ENCODE measurements around the gene SFMBT2.

The SFMBT2 gene

DNA sequence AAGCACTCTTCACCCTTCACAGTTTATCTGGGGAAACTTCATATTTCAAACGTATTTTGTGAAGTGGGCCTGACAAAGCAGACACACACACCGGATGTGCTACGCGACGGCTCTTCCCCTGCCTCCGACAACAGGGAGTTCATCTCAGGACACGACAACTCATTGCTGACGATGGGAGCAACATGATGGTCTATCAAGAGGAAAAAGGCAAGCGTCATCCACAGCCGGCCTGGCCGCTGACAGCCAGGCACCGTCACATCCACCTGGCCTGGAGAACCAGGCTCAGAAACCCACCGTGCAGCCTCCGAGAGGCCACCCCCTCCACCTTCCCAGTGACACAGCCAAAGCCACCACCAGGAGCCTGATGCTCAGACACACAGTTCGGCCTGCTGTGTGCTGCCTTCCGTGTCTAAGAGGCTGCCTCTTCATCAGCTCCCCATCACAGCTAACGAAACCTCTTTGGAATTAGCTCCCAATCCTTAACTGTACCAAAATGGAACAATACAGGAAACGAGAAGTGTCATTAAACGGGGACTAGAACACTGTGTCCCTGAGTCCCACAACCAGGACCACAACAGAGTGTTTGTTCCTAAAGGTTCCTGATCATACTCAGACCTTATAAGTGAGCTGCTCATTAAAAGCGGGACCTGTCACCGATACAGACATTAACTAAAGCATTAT is 76.7 kb downstream of the SFMBT2 start:
- no peak for TF ChIP-seq EP300 (IDR thresholded peaks at IDR 0.05; ENCODE audit: borderline replicate concordance)
- TF ChIP-seq TAF1 (IDR thresholded peaks at IDR 0.05; ENCODE audit: low read depth), result no peak
- no peak for TF ChIP-seq TEAD4 (IDR thresholded peaks at IDR 0.05)
- TF ChIP-seq RAD21 (IDR thresholded peaks at IDR 0.05; ENCODE audit: low read depth), result no peak
- TF ChIP-seq, protein P1, sequence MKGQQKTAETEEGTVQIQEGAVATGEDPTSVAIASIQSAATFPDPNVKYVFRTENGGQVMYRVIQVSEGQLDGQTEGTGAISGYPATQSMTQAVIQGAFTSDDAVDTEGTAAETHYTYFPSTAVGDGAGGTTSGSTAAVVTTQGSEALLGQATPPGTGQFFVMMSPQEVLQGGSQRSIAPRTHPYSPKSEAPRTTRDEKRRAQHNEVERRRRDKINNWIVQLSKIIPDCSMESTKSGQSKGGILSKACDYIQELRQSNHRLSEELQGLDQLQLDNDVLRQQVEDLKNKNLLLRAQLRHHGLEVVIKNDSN (IDR thresholded peaks at IDR 0.05), result no peak
- TF ChIP-seq, protein P2, sequence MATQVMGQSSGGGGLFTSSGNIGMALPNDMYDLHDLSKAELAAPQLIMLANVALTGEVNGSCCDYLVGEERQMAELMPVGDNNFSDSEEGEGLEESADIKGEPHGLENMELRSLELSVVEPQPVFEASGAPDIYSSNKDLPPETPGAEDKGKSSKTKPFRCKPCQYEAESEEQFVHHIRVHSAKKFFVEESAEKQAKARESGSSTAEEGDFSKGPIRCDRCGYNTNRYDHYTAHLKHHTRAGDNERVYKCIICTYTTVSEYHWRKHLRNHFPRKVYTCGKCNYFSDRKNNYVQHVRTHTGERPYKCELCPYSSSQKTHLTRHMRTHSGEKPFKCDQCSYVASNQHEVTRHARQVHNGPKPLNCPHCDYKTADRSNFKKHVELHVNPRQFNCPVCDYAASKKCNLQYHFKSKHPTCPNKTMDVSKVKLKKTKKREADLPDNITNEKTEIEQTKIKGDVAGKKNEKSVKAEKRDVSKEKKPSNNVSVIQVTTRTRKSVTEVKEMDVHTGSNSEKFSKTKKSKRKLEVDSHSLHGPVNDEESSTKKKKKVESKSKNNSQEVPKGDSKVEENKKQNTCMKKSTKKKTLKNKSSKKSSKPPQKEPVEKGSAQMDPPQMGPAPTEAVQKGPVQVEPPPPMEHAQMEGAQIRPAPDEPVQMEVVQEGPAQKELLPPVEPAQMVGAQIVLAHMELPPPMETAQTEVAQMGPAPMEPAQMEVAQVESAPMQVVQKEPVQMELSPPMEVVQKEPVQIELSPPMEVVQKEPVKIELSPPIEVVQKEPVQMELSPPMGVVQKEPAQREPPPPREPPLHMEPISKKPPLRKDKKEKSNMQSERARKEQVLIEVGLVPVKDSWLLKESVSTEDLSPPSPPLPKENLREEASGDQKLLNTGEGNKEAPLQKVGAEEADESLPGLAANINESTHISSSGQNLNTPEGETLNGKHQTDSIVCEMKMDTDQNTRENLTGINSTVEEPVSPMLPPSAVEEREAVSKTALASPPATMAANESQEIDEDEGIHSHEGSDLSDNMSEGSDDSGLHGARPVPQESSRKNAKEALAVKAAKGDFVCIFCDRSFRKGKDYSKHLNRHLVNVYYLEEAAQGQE (IDR thresholded peaks at IDR 0.05; ENCODE audit: low read depth), result no peak
- no peak for TF ChIP-seq CEBPB (IDR thresholded peaks at IDR 0.05)
- TF ChIP-seq TCF12 (IDR thresholded peaks at IDR 0.05; ENCODE audit: low read depth), result no peak
- TF ChIP-seq FOXM1 (IDR thresholded peaks at IDR 0.05; ENCODE audit: borderline replicate concordance, low read depth), result no peak
- TF ChIP-seq, protein P3, sequence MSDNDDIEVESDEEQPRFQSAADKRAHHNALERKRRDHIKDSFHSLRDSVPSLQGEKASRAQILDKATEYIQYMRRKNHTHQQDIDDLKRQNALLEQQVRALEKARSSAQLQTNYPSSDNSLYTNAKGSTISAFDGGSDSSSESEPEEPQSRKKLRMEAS (IDR thresholded peaks at IDR 0.05), result no peak
- no peak for TF ChIP-seq CREB1 (IDR thresholded peaks at IDR 0.05; ENCODE audit: low read depth)
- TF ChIP-seq EGR1 (IDR thresholded peaks at IDR 0.05), result no peak
- TF ChIP-seq NFIC (IDR thresholded peaks at IDR 0.05), result no peak

DNA sequence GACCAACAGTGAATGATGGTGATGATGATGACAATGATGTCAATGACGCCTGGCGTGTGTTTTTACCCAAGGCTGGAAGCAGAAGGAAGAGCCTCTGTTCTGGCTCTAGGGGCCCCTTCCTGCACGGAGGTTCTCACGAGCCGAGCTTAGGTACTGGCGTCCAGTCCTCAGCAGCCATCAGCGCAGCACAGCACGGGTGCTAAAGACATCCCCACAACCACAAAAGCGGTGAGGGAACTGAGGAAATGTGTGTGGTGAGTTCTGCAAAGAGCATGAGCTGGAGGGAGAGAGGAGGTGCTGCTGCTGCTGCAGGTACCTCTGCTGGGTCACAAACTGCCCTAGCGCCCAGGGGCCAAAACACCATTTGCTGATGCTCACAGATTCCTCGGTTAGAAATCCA is 81.6 kb downstream of the SFMBT2 start:
- TF ChIP-seq, protein P3 (IDR thresholded peaks at IDR 0.05), result no peak
- TF ChIP-seq, protein P2 (IDR thresholded peaks at IDR 0.05; ENCODE audit: low read depth), result no peak
- TF ChIP-seq NFIC (IDR thresholded peaks at IDR 0.05) (no peak), EP300 (IDR thresholded peaks at IDR 0.05; ENCODE audit: borderline replicate concordance) (no peak), ZBTB7A (IDR thresholded peaks at IDR 0.05; ENCODE audit: low read depth) (no peak), TAF1 (IDR thresholded peaks at IDR 0.05; ENCODE audit: low read depth) (no peak), CREB1 (IDR thresholded peaks at IDR 0.05; ENCODE audit: low read depth) (no peak), TCF12 (IDR thresholded peaks at IDR 0.05; ENCODE audit: low read depth) (no peak), YY1 (IDR thresholded peaks at IDR 0.05; ENCODE audit: low read depth) (no peak), FOXM1 (IDR thresholded peaks at IDR 0.05; ENCODE audit: borderline replicate concordance, low read depth) (no peak), RAD21 (IDR thresholded peaks at IDR 0.05; ENCODE audit: low read depth) (no peak), CEBPB (IDR thresholded peaks at IDR 0.05) (no peak), EGR1 (IDR thresholded peaks at IDR 0.05) (no peak)
- TF ChIP-seq, protein P1 (IDR thresholded peaks at IDR 0.05), result no peak

DNA sequence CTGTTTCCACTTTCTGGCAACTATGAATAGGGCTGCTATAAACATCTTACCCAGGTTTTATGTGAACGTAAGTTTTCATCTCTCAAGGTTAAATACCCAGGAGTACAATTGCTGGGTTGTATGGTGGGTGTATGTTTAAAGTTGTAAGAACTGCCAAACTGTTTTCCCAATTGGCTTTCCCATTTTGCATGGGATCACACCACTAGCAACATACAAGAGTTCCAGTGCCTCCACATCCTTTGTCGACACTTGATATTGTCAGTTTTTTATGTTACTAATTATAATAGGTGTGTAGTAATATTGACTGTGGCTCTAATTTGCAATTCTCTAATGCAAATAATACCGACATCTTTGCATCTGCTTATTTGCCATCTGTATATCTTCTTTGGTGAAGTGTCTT is 82.9 kb downstream of the SFMBT2 start:
- TF ChIP-seq, protein P1 (IDR thresholded peaks at IDR 0.05), result no peak
- no peak for TF ChIP-seq FOXM1 (IDR thresholded peaks at IDR 0.05; ENCODE audit: borderline replicate concordance, low read depth)
- no peak for TF ChIP-seq EGR1 (IDR thresholded peaks at IDR 0.05)
- no peak for TF ChIP-seq ZBTB7A (IDR thresholded peaks at IDR 0.05; ENCODE audit: low read depth)
- TF ChIP-seq RAD21 (IDR thresholded peaks at IDR 0.05; ENCODE audit: low read depth), result no peak
- TF ChIP-seq NFIC (IDR thresholded peaks at IDR 0.05), result no peak
- no peak for TF ChIP-seq YY1 (IDR thresholded peaks at IDR 0.05; ENCODE audit: low read depth)
- no peak for TF ChIP-seq EP300 (IDR thresholded peaks at IDR 0.05; ENCODE audit: borderline replicate concordance)
- no peak for TF ChIP-seq CEBPB (IDR thresholded peaks at IDR 0.05)
- TF ChIP-seq, protein P2 (IDR thresholded peaks at IDR 0.05; ENCODE audit: low read depth), result no peak
- no peak for TF ChIP-seq CREB1 (IDR thresholded peaks at IDR 0.05; ENCODE audit: low read depth)
- no peak for TF ChIP-seq TAF1 (IDR thresholded peaks at IDR 0.05; ENCODE audit: low read depth)

Data from Ishikawa (cell line).